Liver (tissue), 9 donors: Measurements from ENCODE around the gene RBM5. TPM values are rescaled to one million over a fixed set of nuclear protein-coding genes. Genes with fewer than 3 reads are reported as not detected.

ENCODE experiments used
- DNase-seq: peaks from one replicate; pipeline ENCODE4 v3.0.0-alpha.2; 2017; ENCODE audit warnings: low spot score
- H3K27ac ChIP-seq, 2 donors: one replicate each; pipeline ENCODE4 v1.7.0; 2013; ENCODE audit warnings: inconsistent platforms in 2 of 2, low read length in 2 of 2, control low read depth in 1 of 2, low read depth in 1 of 2, mild to moderate bottlenecking in 1 of 2
- H3K27me3 ChIP-seq, 4 donors: one replicate each; pipeline versions ENCODE4 v1.6.1 to v1.7.0; 2013; ENCODE audit warnings: low read length in 3 of 4, inconsistent platforms in 1 of 4, mild to moderate bottlenecking in 1 of 4, moderate library complexity in 1 of 4; ENCODE audit not compliant: control insufficient read depth in 4 of 4, insufficient read depth in 4 of 4
- H3K36me3 ChIP-seq, 4 donors: one replicate each; pipeline versions ENCODE4 v1.6.1 to v1.7.0; 2013; ENCODE audit warnings: low read length in 3 of 4, mild to moderate bottlenecking in 3 of 4, low read depth in 1 of 4, moderate library complexity in 1 of 4; ENCODE audit not compliant: control insufficient read depth in 4 of 4, insufficient read depth in 3 of 4
- H3K4me1 ChIP-seq, 4 donors: one replicate each; pipeline versions ENCODE4 v1.6.1 to v1.7.0; 2013; ENCODE audit warnings: low read length in 3 of 4, mild to moderate bottlenecking in 3 of 4, moderate library complexity in 1 of 4; ENCODE audit not compliant: control insufficient read depth in 4 of 4, insufficient read depth in 4 of 4
- H3K4me3 ChIP-seq, 3 donors: one replicate each; pipeline versions ENCODE4 v1.6.1 to v1.7.0; 2013; ENCODE audit warnings: low read length in 3 of 3, control low read depth in 1 of 3, low read depth in 1 of 3, mild to moderate bottlenecking in 1 of 3
- H3K9ac ChIP-seq, 2 donors: one replicate each; pipeline ENCODE4 v1.7.0; 2013; ENCODE audit warnings: low read length in 2 of 2, mild to moderate bottlenecking in 2 of 2, moderate library complexity in 2 of 2, control low read depth in 1 of 2, low read depth in 1 of 2
- H3K9me3 ChIP-seq, 4 donors: one replicate each; pipeline versions ENCODE4 v1.6.1 to v1.7.0; 2013; ENCODE audit warnings: low read length in 3 of 4; ENCODE audit not compliant: control insufficient read depth in 4 of 4
- CTCF ChIP-seq: fragments of 150-350 bp; IDR thresholded peaks from 2 replicates; pipeline ENCODE4 v1.5.1; 2017; ENCODE audit warnings: improper control_type of control experiment, low read depth, low read length; ENCODE audit not compliant: missing input control
- EGR1 ChIP-seq, 2 donors: IDR thresholded peaks; 2 replicates each; pipeline ENCODE4 v1.6.1; 2016 to 2018; ENCODE audit warnings: antibody characterized with exemption in 2 of 2, low read depth in 2 of 2
- FOXA1 ChIP-seq: IDR thresholded peaks from 2 replicates; pipeline ENCODE4 v1.6.1; 2016; ENCODE audit warnings: antibody characterized with exemption
- FOXA2 ChIP-seq: IDR thresholded peaks from 2 replicates; pipeline ENCODE4 v1.6.1; 2016; ENCODE audit warnings: antibody characterized with exemption
- GABPA ChIP-seq, 2 donors: IDR thresholded peaks in 1 of 2; conservative IDR thresholded peaks in 1 of 2; 2 replicates each; pipeline ENCODE4 v1.6.1; 2016; ENCODE audit warnings: antibody characterized with exemption in 2 of 2, mild to moderate bottlenecking in 1 of 2, moderate library complexity in 1 of 2
- HNF4A ChIP-seq, 2 donors: conservative IDR thresholded peaks; 2 replicates each; pipeline ENCODE4 v1.6.1; 2016; ENCODE audit warnings: antibody characterized with exemption in 2 of 2, mild to moderate bottlenecking in 2 of 2
- HNF4G ChIP-seq: IDR thresholded peaks from 2 replicates; pipeline ENCODE4 v1.6.1; 2016; ENCODE audit warnings: antibody characterized with exemption
- JUND ChIP-seq, 2 donors: IDR thresholded peaks; 2 replicates each; pipeline ENCODE4 v1.6.1; 2016; ENCODE audit warnings: antibody characterized with exemption in 2 of 2
- MAX ChIP-seq: IDR thresholded peaks from 2 replicates; pipeline ENCODE4 v1.6.1; 2016; ENCODE audit warnings: antibody characterized with exemption
- NR2F2 ChIP-seq: IDR thresholded peaks from 2 replicates; pipeline ENCODE4 v1.6.1; 2016; ENCODE audit warnings: antibody characterized with exemption
- RAD21 ChIP-seq, 2 donors: IDR thresholded peaks; 2 replicates each; pipeline ENCODE4 v1.6.1; 2016; ENCODE audit warnings: antibody characterized with exemption in 2 of 2, mild to moderate bottlenecking in 2 of 2
- REST ChIP-seq: IDR thresholded peaks from 2 replicates; pipeline ENCODE4 v1.6.1; 2016; ENCODE audit warnings: antibody characterized with exemption, mild to moderate bottlenecking
- RXRA ChIP-seq, 2 donors: IDR thresholded peaks; 2 replicates each; pipeline ENCODE4 v1.6.1; 2017 to 2018; ENCODE audit warnings: antibody characterized with exemption in 2 of 2, mild to moderate bottlenecking in 1 of 2
- SP1 ChIP-seq: IDR thresholded peaks from 2 replicates; pipeline ENCODE4 v1.6.1; 2018; ENCODE audit warnings: antibody characterized with exemption, mild to moderate bottlenecking
- TAF1 ChIP-seq: conservative IDR thresholded peaks from 2 replicates; pipeline ENCODE4 v1.6.1; 2016; ENCODE audit warnings: antibody characterized with exemption, mild to moderate bottlenecking
- ZBTB33 ChIP-seq: IDR thresholded peaks from 2 replicates; pipeline ENCODE4 v1.6.1; 2016; ENCODE audit warnings: antibody characterized with exemption
- WGBS: extraction: QIAGEN DNeasy Blood & Tissue Kit; methylation state at CpG from one replicate; pipeline ENCODE4 v1.1.7; 2013; 5-methylcytosine and 5-hydroxymethylcytosine counted together
- polyA plus RNA-seq, 2 donors: library from polyadenylated mRNA; stranded (reverse) in 1 of 2; unstranded in 1 of 2; fragments of 200-250 nt in 1 of 2; fragments of >200 nt in 1 of 2; fragmentation: Nextera tagmentation in 1 of 2; extraction: Ambion mirVana in 1 of 2; gene quantifications; one replicate each; pipeline versions ENCODE4 v1.2.1 to v1.2.3, GENCODE V29; 2013 to 2015
- total RNA-seq, 2 donors: library from RNA; depleted of rRNA; stranded (reverse); fragments of >200 nt; gene quantifications; one replicate each; pipeline ENCODE4 v1.2.3, GENCODE V29; 2014
- donor health status: healthy.
- donor health status: healthy.
- donor health status: healthy.
- donor health status: healthy.
- donor health status: healthy.

RBM5 gene
- total and polyA plus RNA-seq, 4 donors = 21.2 to 142 (median 64.3) TPM

GRCh38 chr3:50068134-50068533, 20.6 kb upstream of the RBM5 start:
- no peaks in the 10 kb centered on the region for H3K27me3 ChIP-seq
- no peaks in the 10 kb centered on the region for H3K9me3 ChIP-seq
- DNase-seq = no peak
- H3K9ac ChIP-seq = no peak overlapping the region
- H3K4me3 ChIP-seq = no peak overlapping the region
- TF ChIP-seq HNF4G (no peak), GABPA (IDR thresholded peaks at IDR 0.05 in 1 of 2, conservative IDR thresholded peaks at IDR 0.05 in 1 of 2) (no peak), JUND (IDR thresholded peaks at IDR 0.05) (no peak), REST (no peak), MAX (no peak), RAD21 (IDR thresholded peaks at IDR 0.05) (no peak), NR2F2 (no peak), FOXA2 (no peak), RXRA (IDR thresholded peaks at IDR 0.05) (no peak), TAF1 (no peak)
- 95% methylated on average over 2 of the region's 2 CpGs for WGBS
- H3K27ac ChIP-seq = no peak overlapping the region
- peaks cover 23 to 86% (median 71%) of the 10 kb centered on the region in 4 donors for H3K36me3 ChIP-seq
- no peaks in the 10 kb centered on the region for H3K4me1 ChIP-seq

GRCh38 chr3:50078091-50078490, 10.6 kb upstream of the RBM5 start:
- H3K36me3 ChIP-seq = peaks cover 3 to 25% (median 16%) of the 10 kb centered on the region in 4 donors
- no peaks in the 10 kb centered on the region for H3K9me3 ChIP-seq
- H3K27ac ChIP-seq = no peak overlapping the region
- no peak overlapping the region for H3K9ac ChIP-seq
- no peak overlapping the region for H3K4me3 ChIP-seq
- no peak for DNase-seq
- H3K27me3 ChIP-seq = no peaks in the 10 kb centered on the region
- WGBS = 95% methylated on average over 1 of the region's 1 CpG
- TF ChIP-seq RXRA (IDR thresholded peaks at IDR 0.05) (no peak), EGR1 (IDR thresholded peaks at IDR 0.05; ENCODE audit: low read depth in 2 of 2) (no peak), MAX (no peak), GABPA (IDR thresholded peaks at IDR 0.05 in 1 of 2, conservative IDR thresholded peaks at IDR 0.05 in 1 of 2) (no peak), CTCF (no peak), FOXA2 (no peak), JUND (IDR thresholded peaks at IDR 0.05) (no peak), SP1 (no peak), FOXA1 (no peak), HNF4A (conservative IDR thresholded peaks at IDR 0.05) (no peak), ZBTB33 (no peak)
- no peaks in the 10 kb centered on the region for H3K4me1 ChIP-seq
